GM12878 (cell line): ENCODE measurements around the gene TEDC1. TPM values are rescaled to one million over a fixed set of nuclear protein-coding genes. Genes with fewer than 3 reads are reported as not detected.
A peak's percentile ranks its signal among the peaks of the same experiment; 100 is the strongest.

ENCODE experiments used
- ATAC-seq: fragments of 200-7000 bp; cut with Tn5 transposase; 3 replicates; pipeline ENCODE4 v1.9.1; 2020; ENCODE audit warnings: mild to moderate bottlenecking, moderate library complexity
- BruUV-seq: library from RNA; stranded (reverse); fragments of 400-500 nt; replicated peaks from 2 replicates; lab custom pipeline; 2021; lab: Mats Ljungman, UMichigan
- CTCF ChIA-PET: fragments of 300-600 bp; sonication (Branson Sonifier 250); formaldehyde crosslinking; extraction: SDS; loops from one replicate; lab custom pipeline; 2021; ENCODE audit warnings: inconsistent platforms; lab: Yijun Ruan, JAX
- POLR2A ChIA-PET: fragments of 350-600 bp; formaldehyde crosslinking; extraction: SDS; loops from one replicate; lab custom pipeline; 2021; ENCODE audit warnings: inconsistent platforms; lab: Charles Lee
- RAD21 ChIA-PET: fragments of 300-600 bp; sonication (Branson Sonifier 250); formaldehyde crosslinking; loops from one replicate; lab custom pipeline; 2023; ENCODE audit warnings: antibody characterized with exemption; ENCODE audit not compliant: unreplicated experiment; lab: Charles Lee
- SMC1A ChIA-PET: fragments of 300-600 bp; sonication (Branson Sonifier 250); formaldehyde crosslinking; loops from one replicate; lab custom pipeline; 2023; ENCODE audit not compliant: unreplicated experiment, uncharacterized antibody; lab: Charles Lee
- DNase-seq: peaks from one replicate; pipeline ENCODE4 v3.0.0-alpha.2; 2011; ENCODE audit warnings: low read depth, low spot score
- FAIRE-seq: peaks from 3 replicates; lab custom pipeline; 2011; peaks lifted over from hg19 to GRCh38; lab: Jason Lieb, UNC
- H2AFZ ChIP-seq: 2 replicates; pipeline ENCODE4 v1.6.0; 2011; ENCODE audit warnings: low read depth, low read length, control low read depth; ENCODE audit not compliant: control insufficient read depth
- H3K27ac ChIP-seq: 2 replicates; pipeline ENCODE4 v1.5.1; 2011; ENCODE audit warnings: control low read depth; ENCODE audit not compliant: control insufficient read depth, insufficient read depth
- H3K27me3 ChIP-seq, 2 experiments: replicated peaks in 1 of 2; 2 replicates each; pipeline versions ENCODE4 v1.6.0 to v1.6.1; 2011; ENCODE audit warnings: low read length in 1 of 2; ENCODE audit not compliant: control insufficient read depth in 2 of 2, insufficient read depth in 2 of 2
- H3K36me3 ChIP-seq, 2 experiments: 2 replicates each; pipeline ENCODE4 v1.5.1; 2011; ENCODE audit warnings: low read length in 1 of 2; ENCODE audit not compliant: control insufficient read depth in 2 of 2, insufficient read depth in 2 of 2
- H3K4me1 ChIP-seq: 2 replicates; pipeline ENCODE4 v1.6.1; 2011; ENCODE audit warnings: mild to moderate bottlenecking, low read length, moderate library complexity, mixed read lengths; ENCODE audit not compliant: control insufficient read depth, insufficient read depth
- H3K4me2 ChIP-seq: 2 replicates; pipeline ENCODE4 v1.6.0; 2011; ENCODE audit warnings: control low read depth; ENCODE audit not compliant: control insufficient read depth, insufficient read depth
- H3K4me3 ChIP-seq: fragments of 200-600 bp; sonication (generic); 2 replicates; pipeline ENCODE4 v1.5.1; 2016
- H3K79me2 ChIP-seq: 2 replicates; pipeline ENCODE4 v1.6.0; 2011; ENCODE audit warnings: low read length; ENCODE audit not compliant: control insufficient read depth, insufficient read depth
- H3K9ac ChIP-seq: 2 replicates; pipeline ENCODE4 v1.8.0; 2011; ENCODE audit warnings: low read length, control low read depth, mixed read lengths; ENCODE audit not compliant: control insufficient read depth, insufficient read depth
- H3K9me3 ChIP-seq: replicated peaks from 3 replicates; pipeline ENCODE4 v1.5.1; 2011; ENCODE audit warnings: mild to moderate bottlenecking, low read length; ENCODE audit not compliant: control insufficient read depth, insufficient read depth
- H4K20me1 ChIP-seq: 2 replicates; pipeline ENCODE4 v1.6.0; 2011; ENCODE audit not compliant: control insufficient read depth, insufficient read depth
- CBFB ChIP-seq: IDR thresholded peaks from 2 replicates; pipeline ENCODE4 v1.6.1; 2016; ENCODE audit warnings: antibody characterized with exemption, low read depth
- CHD1 ChIP-seq: IDR thresholded peaks from 2 replicates; pipeline ENCODE4 v1.6.1; 2012; ENCODE audit warnings: low read depth, low read length, improper control_type of control experiment
- KAT2A ChIP-seq: conservative IDR thresholded peaks from 2 replicates; pipeline ENCODE4 v1.6.1; 2011; ENCODE audit warnings: low read depth, low read length; ENCODE audit not compliant: control insufficient read depth
- MTA3 ChIP-seq: IDR thresholded peaks from 2 replicates; pipeline ENCODE4 v1.6.1; 2012; ENCODE audit warnings: low read length, inconsistent platforms, borderline replicate concordance
- MYC ChIP-seq: IDR thresholded peaks from 2 replicates; pipeline ENCODE4 v1.6.1; 2011; ENCODE audit warnings: mild to moderate bottlenecking, low read length, moderate library complexity, inconsistent platforms; ENCODE audit not compliant: insufficient read depth, insufficient replicate concordance, insufficient read length, severe bottlenecking
- POLR2A ChIP-seq: IDR thresholded peaks from 2 replicates; pipeline ENCODE4 v1.6.1; 2011; ENCODE audit warnings: low read depth, mild to moderate bottlenecking, low read length
- SPI1 ChIP-seq: IDR thresholded peaks from 2 replicates; pipeline ENCODE4 v1.6.1; 2011; ENCODE audit warnings: low read depth, mild to moderate bottlenecking, low read length, moderate library complexity, borderline replicate concordance; ENCODE audit not compliant: insufficient read depth
- STAT3 ChIP-seq: IDR thresholded peaks from 2 replicates; pipeline ENCODE4 v1.6.1; 2011; ENCODE audit warnings: low read depth, low read length, improper control_type of control experiment
- SUZ12 ChIP-seq: fragments of 200-600 bp; sonication (generic); IDR thresholded peaks from one replicate; pipeline ENCODE4 v1.6.1; 2018; ENCODE audit warnings: antibody characterized with exemption, mild to moderate bottlenecking; ENCODE audit not compliant: unreplicated experiment
- ZNF217 ChIP-seq: fragments of 450-650 bp; IDR thresholded peaks from 2 replicates; pipeline ENCODE4 v1.6.1; 2017; ENCODE audit warnings: antibody characterized with exemption, mild to moderate bottlenecking
- WGBS: methylation state at CpG from one replicate; pipeline ENCODE4 v1.1.6; 2016; ENCODE audit warnings: low lambda C conversion rate; ENCODE audit not compliant: insufficient replicate concordance, insufficient coverage; ENCODE audit errors: missing lambda C conversion rate; 5-methylcytosine and 5-hydroxymethylcytosine counted together
- in situ Hi-C: fragments of 300-500 bp; cut with MboI; formaldehyde crosslinking; loops from 9 replicates; pipeline ENCODE4 v1.14.3; 2018; ENCODE audit warnings: mixed read lengths
- intact Hi-C: fragments of 100-400 bp; cut with micrococcal nuclease; formaldehyde crosslinking; loops from one replicate; pipeline ENCODE4 v1.14.2; 2022; ENCODE audit not compliant: unreplicated experiment
- polyA plus RNA-seq, 11 experiments: library from polyadenylated mRNA; depleted of rRNA in 4 of 11; unstranded in 6 of 11; stranded (reverse) in 5 of 11; fragments of >200 nt; fragmentation: Nextera tagmentation in 4 of 11; fragmentation: Illumina TruSeq in 1 of 11; extraction: Ambion mirVana in 4 of 11; extraction: Trizol in 1 of 11; gene quantifications; 1 replicate in 1 of 11; 2 replicates in 10 of 11; pipeline versions ENCODE4 v1.2.1 to v1.2.3, GENCODE V29; 2011 to 2016; ENCODE audit warnings: inconsistent platforms in 2 of 11, missing spikeins in 2 of 11, low read depth in 1 of 11
- total RNA-seq, 4 experiments: library from RNA; depleted of rRNA in 3 of 4; stranded (reverse); fragments of >200 nt in 3 of 4; fragmentation: Illumina TruSeq in 1 of 4; extraction: Trizol in 1 of 4; gene quantifications; 2 replicates each; pipeline versions ENCODE4 v1.2.1 to v1.2.3, GENCODE V29; 2013 to 2021

Gene TEDC1
- total and polyA plus RNA-seq, 10 of the 15 experiments (the other 5 are each of a cell fraction or from before 2014, with no cell fraction given) = 0.19 to 34.2 (median 14.5) TPM

GRCh38 chr14:105466531-105467248 is 24.4 kb upstream of the TEDC1 start:
- ChIA-PET SMC1A (no interaction called here), RAD21 (no interaction called here), CTCF (no interaction called here), POLR2A (no interaction called here)
- H3K9ac ChIP-seq = no peak overlapping the region
- H4K20me1 ChIP-seq = no peaks in the 10 kb centered on the region
- H3K79me2 ChIP-seq = no peaks in the 10 kb centered on the region
- H2AFZ ChIP-seq = no peak overlapping the region
- H3K27ac ChIP-seq = no peak overlapping the region
- H3K4me3 ChIP-seq = no peak overlapping the region
- no peak for FAIRE-seq
- TF ChIP-seq CHD1 = no peak
- no peak for TF ChIP-seq ZNF217
- peak; percentile 35; the same call in 1 of the 2 replicates for TF ChIP-seq POLR2A
- TF ChIP-seq CBFB = no peak
- TF ChIP-seq SPI1 = no peak
- no peak overlapping the region for H3K4me2 ChIP-seq
- intact Hi-C loops (no loop called here), in situ Hi-C loops (no loop called here)
- DNase-seq = no peak
- ATAC-seq = no peak
- no peaks in the 10 kb centered on the region for H3K9me3 ChIP-seq
- H3K27me3 ChIP-seq = no peaks in the 10 kb centered on the region
- WGBS = 97% methylated on average over 26 of the region's 53 CpGs
- no peaks in the 10 kb centered on the region for H3K4me1 ChIP-seq
- no TSS peak for BruUV-seq
- peaks cover 0 to 23% of the 10 kb centered on the region in 2 experiments; a peak in 3 of 4 replicates for H3K36me3 ChIP-seq

GRCh38 chr14:105467249-105467941 is 23.7 kb upstream of the TEDC1 start:
- no peak for TF ChIP-seq MYC
- TF ChIP-seq STAT3 = no peak
- TF ChIP-seq SUZ12 = no peak
- TF ChIP-seq KAT2A = no peak
- TF ChIP-seq MTA3 = no peak
- H3K9me3 ChIP-seq = no peaks in the 10 kb centered on the region
- DNase-seq = no peak
- FAIRE-seq = no peak
- H2AFZ ChIP-seq = no peak overlapping the region
- intact Hi-C loops = no loop called here
- CTCF ChIA-PET = no interaction called here
- H3K9ac ChIP-seq = no peak overlapping the region
- BruUV-seq = no TSS peak
- WGBS = 79% methylated on average over 15 of the region's 20 CpGs
- no peak overlapping the region for H3K4me2 ChIP-seq
- H3K4me1 ChIP-seq = no peaks in the 10 kb centered on the region
- no peak for ATAC-seq
- H3K27ac ChIP-seq = no peak overlapping the region
- no peaks in the 10 kb centered on the region for H4K20me1 ChIP-seq
- H3K36me3 ChIP-seq = peaks cover 0 to 23% of the 10 kb centered on the region in 2 experiments; a peak in 3 of 4 replicates
- no peaks in the 10 kb centered on the region for H3K27me3 ChIP-seq
- no peak overlapping the region for H3K4me3 ChIP-seq
- RAD21 ChIA-PET = no interaction called here
- in situ Hi-C loops = no loop called here
- POLR2A ChIA-PET = no interaction called here
- H3K79me2 ChIP-seq = no peaks in the 10 kb centered on the region
- SMC1A ChIA-PET = no interaction called here
